Measurements from ENCODE around the gene CGA. TPM values are rescaled to one million over a fixed set of nuclear protein-coding genes. Genes with fewer than 3 reads are reported as not detected.

Gene CGA
- total RNA-seq (2022; extraction: Qiagen RNA extraction) = 0.24 to 0.59 TPM (median 0.39 TPM) in 5 replicates

DNA sequence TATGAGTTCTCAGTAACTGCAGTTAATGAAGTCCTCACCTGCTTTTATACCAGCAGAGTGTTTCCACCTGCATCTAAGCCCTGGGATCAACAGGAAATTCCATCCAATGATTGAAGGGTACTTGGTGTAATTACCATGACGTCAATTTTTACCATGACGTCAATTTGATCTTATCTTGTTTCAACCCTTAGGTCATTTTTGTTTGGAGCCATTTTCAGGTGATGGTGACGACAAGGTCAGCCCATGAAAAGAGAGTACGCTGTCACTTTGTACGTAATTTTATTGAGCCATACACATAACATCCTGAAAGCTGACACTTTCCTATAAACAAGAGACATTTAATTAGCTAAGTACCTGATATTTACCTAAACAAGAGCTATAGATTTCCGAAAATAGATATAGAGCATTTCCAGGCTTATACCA, at the start of gene CGA:
CGA (minus strand) TSS at position 20 of the 423 bp plus-strand sequence. CDS start 6,906 bp downstream, outside the sequence.

Other genes starting within 250 kb of the CGA start
- not detected in 5 replicates for gene HTR1E, start 157.6 kb downstream of the CGA start, total RNA-seq (2022; extraction: Qiagen RNA extraction)
- 1.9 to 4.7 TPM (median 2.8 TPM) in 5 replicates for gene ZNF292, start 60.5 kb upstream of the CGA start, total RNA-seq (2022; extraction: Qiagen RNA extraction)
- gene SMIM8, start 227.5 kb upstream of the CGA start, total RNA-seq (2022; extraction: Qiagen RNA extraction) = 2.0 to 3.7 TPM (median 3.1 TPM) in 5 replicates
- not detected in 5 replicates for gene GJB7, start 234.2 kb upstream of the CGA start, total RNA-seq (2022; extraction: Qiagen RNA extraction)
- 0.07 to 0.28 TPM (median 0.14 TPM) in 5 replicates for gene C6orf163, start 249.7 kb upstream of the CGA start, total RNA-seq (2022; extraction: Qiagen RNA extraction)